ENCODE results near the gene KRTAP10-3.
"Not testable (repeated sequence)": the region's sequence is repeated elsewhere in the genome, so short reads cannot be mapped to it uniquely, and the experiment has no call there.

KRTAP10-3 gene

GRCh38 chr21:44555200-44555875 lies 3.3 kb downstream of the KRTAP10-3 start:
- TF ChIP-seq CTCF (IDR thresholded peaks at IDR 0.05; ENCODE audit: extremely low read depth, insufficient read depth, missing control alignments): no peak
- DNase-seq (ENCODE audit: low spot score): no peak
- in situ Hi-C loops (cut with MboI; ENCODE audit: low pct_unique_long_range_greater_than_20kb, low sequenced_read_pairs, unreplicated experiment): no loop called here

- in situ Hi-C loops (cut with MboI; ENCODE audit: low pct_unique_long_range_greater_than_20kb, low sequenced_read_pairs, unreplicated experiment): no loop called here
- no peak for TF ChIP-seq CTCF (IDR thresholded peaks at IDR 0.05; ENCODE audit: extremely low read depth, insufficient read depth, missing control alignments)
Observed at GRCh38 chr21:44552681-44553080, 5.9 kb downstream of the KRTAP10-3 start.

GRCh38 chr21:44552136-44552535 lies 6.5 kb downstream of the KRTAP10-3 start:
- in situ Hi-C loops (cut with MboI; ENCODE audit: low pct_unique_long_range_greater_than_20kb, low sequenced_read_pairs, unreplicated experiment): no loop called here
- no peak for TF ChIP-seq CTCF (IDR thresholded peaks at IDR 0.05; ENCODE audit: extremely low read depth, insufficient read depth, missing control alignments)
- no peak for DNase-seq (ENCODE audit: low spot score)

More at GRCh38 chr21:44552681-44553080, 5.9 kb downstream of the KRTAP10-3 start:
- DNase-seq (ENCODE audit: low spot score): no peak

GRCh38 chr21:44551340-44551961 lies 7.1 kb downstream of the KRTAP10-3 start, which contains the start of gene KRTAP10-2:
Gene KRTAP10-2 (minus strand): TSS chr21:44551505. CDS start chr21:44551458, 47 bp downstream.
- DNase-seq (ENCODE audit: low spot score): no peak
- no peak for TF ChIP-seq CTCF (IDR thresholded peaks at IDR 0.05; ENCODE audit: extremely low read depth, insufficient read depth, missing control alignments)
- in situ Hi-C loops (cut with MboI; ENCODE audit: low pct_unique_long_range_greater_than_20kb, low sequenced_read_pairs, unreplicated experiment): no loop called here

GRCh38 chr21:44550807-44551206 lies 7.8 kb downstream of the KRTAP10-3 start:
- TF ChIP-seq CTCF (IDR thresholded peaks at IDR 0.05; ENCODE audit: extremely low read depth, insufficient read depth, missing control alignments): no peak
- in situ Hi-C loops (cut with MboI; ENCODE audit: low pct_unique_long_range_greater_than_20kb, low sequenced_read_pairs, unreplicated experiment): no loop called here

GRCh38 chr21:44550285-44550684 lies 8.3 kb downstream of the KRTAP10-3 start:
- in situ Hi-C loops (cut with MboI; ENCODE audit: low pct_unique_long_range_greater_than_20kb, low sequenced_read_pairs, unreplicated experiment); DNase-seq (ENCODE audit: low spot score): not testable (repeated sequence)

More at GRCh38 chr21:44550807-44551206, 7.8 kb downstream of the KRTAP10-3 start:
- no peak for DNase-seq (ENCODE audit: low spot score)

GRCh38 chr21:44549525-44550211 lies 8.9 kb downstream of the KRTAP10-3 start:
- in situ Hi-C loops (cut with MboI; ENCODE audit: low pct_unique_long_range_greater_than_20kb, low sequenced_read_pairs, unreplicated experiment): no loop called here
- no peak for TF ChIP-seq CTCF (IDR thresholded peaks at IDR 0.05; ENCODE audit: extremely low read depth, insufficient read depth, missing control alignments)
- DNase-seq (ENCODE audit: low spot score): no peak

Measured in GM13977 (cell line).